GM23248 (cell line): ENCODE results near the gene SHISA6.

Source experiments
- EZH2 ChIP-seq: fragments of 200-600 bp; sonication (generic); IDR thresholded peaks from 2 replicates; pipeline ENCODE4 v1.6.1; 2018; ENCODE audit warnings: antibody characterized with exemption, mild to moderate bottlenecking; ENCODE audit not compliant: insufficient read depth, poor library complexity, severe bottlenecking
- EZH2phosphoT487 ChIP-seq: fragments of 200-600 bp; sonication (generic); IDR thresholded peaks from 2 replicates; pipeline ENCODE4 v1.6.1; 2018; ENCODE audit warnings: antibody characterized with exemption, moderate library complexity, mild to moderate bottlenecking, low read depth; ENCODE audit not compliant: insufficient read depth

DNA sequence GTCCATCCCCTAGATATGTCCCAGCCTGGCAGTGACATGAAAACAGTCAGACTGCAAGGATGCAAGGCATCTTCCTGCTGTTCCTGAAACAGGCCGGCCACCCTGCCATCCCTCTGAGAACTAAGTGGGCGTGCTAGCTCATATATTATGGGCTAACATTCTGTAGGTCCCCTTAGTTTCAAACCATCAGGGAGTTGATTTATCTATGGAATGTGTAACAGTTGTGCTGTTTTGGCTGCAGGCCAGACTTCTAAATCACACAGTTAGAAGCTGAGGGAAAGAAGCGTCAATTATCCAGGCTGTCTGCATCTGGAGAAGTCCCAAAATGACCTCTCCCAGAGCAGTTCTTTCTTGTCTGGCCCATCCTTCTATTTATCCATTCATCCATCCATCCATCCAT lies 254.6 kb downstream of the SHISA6 start:
- TF ChIP-seq EZH2 (no peak), EZH2phosphoT487 (no peak)
